GM18526 (cell line): Measurements from ENCODE around the gene ATP6AP2.

Experiments
- POLR2A ChIP-seq: IDR thresholded peaks from 3 replicates; pipeline ENCODE4 v1.6.1; 2011; ENCODE audit not compliant: insufficient read length; ENCODE audit errors: extremely low read depth

The ATP6AP2 gene

GRCh38 chrX:40570346-40571093, 10.2 kb upstream of the ATP6AP2 start:
- TF ChIP-seq POLR2A, result peak; percentile 23

- TF ChIP-seq POLR2A, result no peak
Measured at GRCh38 chrX:40571600-40571999, 9.2 kb upstream of the ATP6AP2 start.

- no peak for TF ChIP-seq POLR2A
Measured at GRCh38 chrX:40573763-40574162, 7.0 kb upstream of the ATP6AP2 start.

GRCh38 chrX:40576291-40576690, 4.5 kb upstream of the ATP6AP2 start:
- no peak for TF ChIP-seq POLR2A

DNA sequence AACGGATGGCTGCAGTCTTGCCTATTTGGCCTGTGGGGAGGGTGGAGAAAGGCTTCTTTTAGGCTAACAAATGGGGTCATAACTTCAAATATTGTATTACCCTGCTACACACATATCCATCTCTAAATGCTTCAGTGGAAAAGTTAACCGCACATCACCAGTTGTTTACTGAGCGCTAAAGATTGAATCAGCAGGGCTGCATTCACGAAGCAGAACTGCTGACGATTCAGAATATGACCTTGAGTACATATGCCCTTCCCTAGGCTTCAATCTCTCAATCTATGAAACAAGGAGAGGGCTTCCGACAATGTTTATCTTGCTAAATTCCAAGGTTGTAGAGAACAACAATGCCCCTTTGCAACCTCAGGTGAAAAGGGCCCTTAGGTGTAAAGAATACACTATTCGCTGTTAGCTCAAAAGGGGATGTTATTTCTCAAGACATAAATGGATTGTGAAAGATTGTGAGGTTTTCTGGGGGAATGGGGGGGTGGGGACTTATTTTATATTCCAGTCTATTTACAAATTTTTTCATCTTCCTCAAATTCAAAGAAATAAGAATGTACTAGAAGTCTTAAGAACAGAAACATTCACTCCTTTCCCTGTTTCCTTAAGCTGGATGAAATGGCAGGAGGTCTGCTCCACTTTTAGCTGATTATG, 2.6 kb upstream of the ATP6AP2 start:
- TF ChIP-seq POLR2A, result no peak

- TF ChIP-seq POLR2A, result no peak
Measured at GRCh38 chrX:40579141-40579540, 1.6 kb upstream of the ATP6AP2 start.

DNA sequence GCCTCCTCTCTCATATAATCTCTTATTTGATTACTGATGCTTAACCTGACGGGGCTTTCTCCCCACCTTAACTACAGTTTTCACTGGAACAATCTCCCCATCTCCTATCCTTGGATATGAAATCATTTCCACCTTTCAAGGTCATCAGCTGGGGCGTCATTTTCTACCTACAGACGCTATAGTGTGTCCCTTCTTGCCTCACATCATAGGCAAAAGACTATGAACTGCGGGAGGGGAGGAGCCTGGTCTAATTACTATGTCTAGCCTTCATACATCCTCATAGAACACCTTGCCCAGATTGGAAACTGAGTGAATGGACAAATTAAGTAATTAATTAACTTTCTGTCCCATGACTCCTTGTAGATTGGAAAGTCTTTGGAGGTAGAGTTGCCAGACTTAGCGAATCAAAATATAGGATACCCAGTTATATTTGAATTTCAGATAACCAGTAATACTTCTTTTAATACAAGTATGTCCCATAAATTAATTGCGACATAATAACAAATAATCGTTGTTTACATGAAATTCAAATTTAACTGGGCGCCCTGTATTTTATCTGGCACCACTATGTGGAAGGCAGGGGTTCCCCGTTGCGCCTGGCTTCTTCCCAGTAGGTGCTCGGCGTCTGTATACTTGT, 752 bp upstream of the ATP6AP2 start:
- no peak for TF ChIP-seq POLR2A

GRCh38 chrX:40581336-40581920, 658 bp downstream of the ATP6AP2 start:
- TF ChIP-seq POLR2A, result no peak

DNA sequence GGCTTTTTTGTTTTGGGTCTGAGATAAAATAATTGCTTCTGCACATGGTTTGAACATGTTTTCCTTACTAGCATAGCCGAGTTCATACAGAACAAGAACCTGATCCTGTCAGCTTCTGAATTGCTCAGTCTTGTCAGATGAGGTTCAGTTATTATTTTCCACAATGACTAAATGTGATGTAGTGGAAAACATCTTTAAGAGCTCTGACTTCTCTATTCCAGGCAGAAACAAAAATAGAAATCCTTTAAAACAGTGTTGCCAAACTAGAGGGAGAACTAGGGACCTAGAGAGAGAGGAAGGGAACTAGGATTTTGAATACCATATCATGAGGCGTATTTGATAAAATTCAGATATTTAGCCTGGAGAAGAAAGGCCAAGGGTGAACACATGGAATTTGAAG, 2.0 kb downstream of the ATP6AP2 start:
- TF ChIP-seq POLR2A, result no peak

GRCh38 chrX:40603446-40603845, 22.7 kb downstream of the ATP6AP2 start:
- no peak for TF ChIP-seq POLR2A

- TF ChIP-seq POLR2A, result no peak
Measured at GRCh38 chrX:40607381-40607780, 26.6 kb downstream of the ATP6AP2 start.

GRCh38 chrX:40612511-40612910, 31.7 kb downstream of the ATP6AP2 start:
- TF ChIP-seq POLR2A, result no peak

DNA sequence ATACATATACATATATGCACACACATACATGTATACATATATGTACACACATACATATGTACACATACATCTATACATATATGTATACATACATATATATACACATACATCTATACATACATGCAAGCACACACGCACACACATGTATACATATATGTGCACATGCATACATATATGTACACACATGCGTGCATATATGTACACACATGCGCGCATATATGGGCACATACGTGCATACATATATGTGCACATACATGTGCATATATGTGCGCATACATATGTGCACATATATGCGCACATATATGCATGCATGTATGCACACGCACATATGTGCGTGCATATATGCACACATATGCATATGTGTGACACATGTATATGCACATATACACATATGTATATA, 35.2 kb downstream of the ATP6AP2 start:
- TF ChIP-seq POLR2A, result no peak

- TF ChIP-seq POLR2A, result no peak
Measured at GRCh38 chrX:40617566-40617965, 36.8 kb downstream of the ATP6AP2 start.

GRCh38 chrX:40622479-40623138, 41.8 kb downstream of the ATP6AP2 start:
- TF ChIP-seq POLR2A, result no peak
